PC-3 (cell line): ENCODE results near the gene NEDD4L. TPM values are rescaled to one million over a fixed set of nuclear protein-coding genes. Genes with fewer than 3 reads are reported as not detected.

ENCODE experiments used
- ATAC-seq: fragments of 200-7000 bp; cut with Tn5 transposase; 2 replicates; pipeline ENCODE4 v1.9.1; 2020; ENCODE audit warnings: mild to moderate bottlenecking, moderate library complexity
- BruUV-seq: library from RNA; stranded (reverse); fragments of 400-500 nt; replicated peaks from 2 replicates; lab custom pipeline; 2021; lab: Mats Ljungman, UMichigan
- CTCF ChIA-PET: fragments of 300-600 bp; sonication (Branson Sonifier 250); formaldehyde crosslinking; loops from one replicate; lab custom pipeline; 2022; ENCODE audit warnings: antibody characterized with exemption; lab: Charles Lee
- POLR2A ChIA-PET: fragments of 300-600 bp; sonication (Branson Sonifier 250); formaldehyde crosslinking; loops from one replicate; lab custom pipeline; 2022; ENCODE audit warnings: antibody characterized with exemption; ENCODE audit not compliant: unreplicated experiment; lab: Charles Lee
- DNase-seq: peaks from one replicate; pipeline ENCODE4 v3.0.0-alpha.2; 2015
- H2AFZ ChIP-seq: fragments of 300-600 bp; sonication (generic); 2 replicates; pipeline ENCODE4 v1.6.0; 2016; ENCODE audit warnings: antibody characterized with exemption, low read length
- H3F3A ChIP-seq: fragments of 300-600 bp; sonication (generic); one replicate; pipeline ENCODE4 v1.6.0; 2017; ENCODE audit warnings: antibody characterized with exemption, low read length, control low read depth, mild to moderate bottlenecking; ENCODE audit not compliant: unreplicated experiment
- H3K27ac ChIP-seq: fragments of 300-600 bp; sonication (generic); 2 replicates; pipeline ENCODE4 v1.5.1; 2016; ENCODE audit warnings: mild to moderate bottlenecking, low read length
- H3K27me3 ChIP-seq: fragments of 300-600 bp; sonication (generic); 2 replicates; pipeline ENCODE4 v1.6.1; 2016; ENCODE audit warnings: low read length, mixed read lengths
- H3K36me3 ChIP-seq: fragments of 300-600 bp; sonication (generic); 2 replicates; pipeline ENCODE4 v1.6.1; 2016; ENCODE audit warnings: low read depth, mixed run types, low read length, mixed read lengths
- H3K4me1 ChIP-seq: fragments of 300-600 bp; sonication (generic); 2 replicates; pipeline ENCODE4 v1.5.1; 2016; ENCODE audit warnings: low read length; ENCODE audit not compliant: insufficient read depth
- H3K4me2 ChIP-seq: fragments of 300-600 bp; sonication (generic); 2 replicates; pipeline ENCODE4 v1.6.0; 2016; ENCODE audit warnings: low read length
- H3K4me3 ChIP-seq: fragments of 300-600 bp; sonication (generic); 2 replicates; pipeline ENCODE4 v1.5.1; 2016; ENCODE audit warnings: mild to moderate bottlenecking, low read length, mixed read lengths
- H3K79me2 ChIP-seq: fragments of 300-600 bp; sonication (generic); 2 replicates; pipeline ENCODE4 v1.6.1; 2017; ENCODE audit warnings: low read length, mixed read lengths
- H3K9ac ChIP-seq: fragments of 300-600 bp; sonication (generic); 2 replicates; pipeline ENCODE4 v1.6.0; 2016; ENCODE audit warnings: mild to moderate bottlenecking, low read length
- H3K9me2 ChIP-seq: fragments of 300-600 bp; sonication (generic); replicated peaks from 2 replicates; pipeline ENCODE4 v1.6.1; 2016; ENCODE audit warnings: mixed run types, low read length, mixed read lengths
- H3K9me3 ChIP-seq: fragments of 300-600 bp; sonication (generic); 2 replicates; pipeline ENCODE4 v1.6.1; 2016; ENCODE audit warnings: low read length, mixed read lengths
- H4K20me1 ChIP-seq: fragments of 300-600 bp; sonication (generic); 2 replicates; pipeline ENCODE4 v1.6.1; 2016; ENCODE audit warnings: low read length, mixed read lengths
- EZH2 ChIP-seq: fragments of 300-600 bp; sonication (generic); IDR thresholded peaks from one replicate; pipeline ENCODE4 v1.6.1; 2017; ENCODE audit warnings: antibody characterized with exemption, mild to moderate bottlenecking, low read length; ENCODE audit not compliant: unreplicated experiment
- EZH2phosphoT487 ChIP-seq: fragments of 300-600 bp; sonication (generic); IDR thresholded peaks from 2 replicates; pipeline ENCODE4 v1.6.1; 2018; ENCODE audit warnings: mild to moderate bottlenecking, antibody characterized with exemption, low read length, borderline replicate concordance
- intact Hi-C: fragments of 100-400 bp; cut with micrococcal nuclease; formaldehyde crosslinking; loops from 2 replicates; pipeline ENCODE4 v1.9.0; 2023
- total RNA-seq: library from RNA; depleted of rRNA; stranded (reverse); fragments of >200 nt; gene quantifications from 2 replicates; pipeline ENCODE4 v1.2.3, GENCODE V29; 2014
- TF ChIP-seq, protein P1 (sequence below): fragments of 300-600 bp; sonication (generic); conservative IDR thresholded peaks from 2 replicates; pipeline ENCODE4 v1.5.1; 2017; ENCODE audit warnings: antibody characterized with exemption, low read depth, mild to moderate bottlenecking, low read length

Gene NEDD4L
- total RNA-seq, 1 experiment from 2014 or later, result 105 TPM

DNA sequence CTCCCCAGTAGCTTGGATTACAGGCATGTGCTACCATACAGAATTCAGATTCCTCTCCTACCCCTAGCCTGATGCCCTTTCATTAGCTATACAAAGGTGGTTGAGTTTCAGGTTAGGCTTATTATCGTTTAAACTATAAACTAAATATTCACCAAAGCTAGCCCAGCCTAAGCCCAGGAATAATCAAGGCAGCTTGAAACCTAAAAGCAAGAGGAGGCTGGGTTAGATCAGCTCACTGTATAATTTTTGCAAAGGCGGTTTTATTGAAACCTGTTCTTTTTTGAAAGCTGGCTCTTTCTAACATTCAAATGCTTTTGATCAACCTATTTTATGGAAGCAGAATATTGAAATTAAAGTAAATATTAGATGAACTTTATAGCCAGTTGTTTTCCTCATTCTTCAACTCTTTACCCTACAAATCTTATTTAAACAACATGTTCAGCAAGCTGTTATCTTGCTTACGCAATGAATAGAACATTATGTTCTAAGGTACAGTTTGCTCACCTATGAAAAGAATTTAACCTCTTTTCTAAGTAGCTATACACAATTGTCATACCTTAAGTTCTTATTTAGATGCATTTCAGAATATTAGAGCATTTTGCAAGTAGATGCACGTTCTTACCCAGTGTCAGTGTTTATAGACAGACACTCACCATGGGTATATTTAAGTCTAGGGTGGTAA lies 241.6 kb downstream of the NEDD4L start:
- no peak overlapping the region for H3K4me2 ChIP-seq
- POLR2A ChIA-PET, result interaction anchor here (0.6 to 0.7 kb wide), 2 partner anchors 63 to 1615 kb away, joined by 3 to 6 read pairs; no protein-coding TSS in a partner anchor
- intact Hi-C loops, result loop anchor here (5.0 kb wide), 1 partner anchor 63 kb away; no protein-coding TSS in a partner anchor
- H3K27ac ChIP-seq, result no peak overlapping the region
- H2AFZ ChIP-seq, result no peak overlapping the region
- no peaks in the 10 kb centered on the region for H3K9me2 ChIP-seq
- no peaks in the 10 kb centered on the region; the same call in 1 of the 2 replicates for H4K20me1 ChIP-seq
- CTCF ChIA-PET, result no interaction called here
- TF ChIP-seq EZH2 (no peak), EZH2phosphoT487 (no peak)
- TF ChIP-seq, protein P1, sequence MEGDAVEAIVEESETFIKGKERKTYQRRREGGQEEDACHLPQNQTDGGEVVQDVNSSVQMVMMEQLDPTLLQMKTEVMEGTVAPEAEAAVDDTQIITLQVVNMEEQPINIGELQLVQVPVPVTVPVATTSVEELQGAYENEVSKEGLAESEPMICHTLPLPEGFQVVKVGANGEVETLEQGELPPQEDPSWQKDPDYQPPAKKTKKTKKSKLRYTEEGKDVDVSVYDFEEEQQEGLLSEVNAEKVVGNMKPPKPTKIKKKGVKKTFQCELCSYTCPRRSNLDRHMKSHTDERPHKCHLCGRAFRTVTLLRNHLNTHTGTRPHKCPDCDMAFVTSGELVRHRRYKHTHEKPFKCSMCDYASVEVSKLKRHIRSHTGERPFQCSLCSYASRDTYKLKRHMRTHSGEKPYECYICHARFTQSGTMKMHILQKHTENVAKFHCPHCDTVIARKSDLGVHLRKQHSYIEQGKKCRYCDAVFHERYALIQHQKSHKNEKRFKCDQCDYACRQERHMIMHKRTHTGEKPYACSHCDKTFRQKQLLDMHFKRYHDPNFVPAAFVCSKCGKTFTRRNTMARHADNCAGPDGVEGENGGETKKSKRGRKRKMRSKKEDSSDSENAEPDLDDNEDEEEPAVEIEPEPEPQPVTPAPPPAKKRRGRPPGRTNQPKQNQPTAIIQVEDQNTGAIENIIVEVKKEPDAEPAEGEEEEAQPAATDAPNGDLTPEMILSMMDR, result no peak
- H3K27me3 ChIP-seq, result no peaks in the 10 kb centered on the region
- no peak for ATAC-seq
- H3K4me1 ChIP-seq, result peaks cover 46% of the 10 kb centered on the region
- H3K4me3 ChIP-seq, result no peak overlapping the region
- no peak overlapping the region for H3K9ac ChIP-seq
- DNase-seq, result no peak
- no TSS peak for BruUV-seq
- no peaks in the 10 kb centered on the region for H3K36me3 ChIP-seq
- no peaks in the 10 kb centered on the region for H3K9me3 ChIP-seq
- no peaks in the 10 kb centered on the region for H3F3A ChIP-seq
- peaks cover 83% of the 10 kb centered on the region for H3K79me2 ChIP-seq

DNA sequence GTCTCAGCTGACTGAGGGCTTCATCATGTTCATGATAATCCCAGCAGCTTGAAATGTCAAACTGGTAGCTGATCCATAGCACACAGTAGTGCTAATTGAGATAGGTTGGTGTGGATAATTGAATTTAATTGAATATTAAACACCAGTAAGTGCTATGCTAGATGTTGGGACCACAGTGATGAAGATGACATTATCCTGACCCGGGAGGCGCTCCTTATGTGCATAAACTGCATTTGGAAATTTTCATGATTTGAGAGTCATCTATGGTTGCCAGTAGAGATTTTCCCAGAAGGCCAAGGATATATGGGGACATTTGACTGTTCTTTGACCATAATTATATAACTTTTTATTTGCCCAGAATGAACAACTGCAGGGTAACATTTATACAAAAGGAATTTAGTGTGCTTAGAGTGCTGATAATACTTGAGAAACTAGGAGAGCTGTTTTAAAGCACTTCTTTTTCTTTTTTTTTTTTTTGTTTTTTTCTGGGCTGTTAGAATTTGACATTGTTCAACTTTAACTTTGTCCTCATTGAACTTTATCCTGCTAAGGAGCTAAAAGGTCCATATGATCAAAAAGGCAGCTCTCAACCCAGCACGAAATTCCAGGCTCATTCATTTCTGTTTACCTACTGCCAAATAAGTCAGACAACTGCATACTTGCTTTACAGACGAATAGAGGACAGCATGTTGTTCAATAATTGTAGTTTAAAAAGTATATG lies 242.8 kb downstream of the NEDD4L start:
- no peak for DNase-seq
- no peak for ATAC-seq
- TF ChIP-seq, protein P1, result no peak
- TF ChIP-seq EZH2 (no peak), EZH2phosphoT487 (no peak)
- Histone ChIP-seq H3F3A (no peaks in the 10 kb centered on the region), H3K79me2 (peaks cover 86% of the 10 kb centered on the region), H3K9me2 (no peaks in the 10 kb centered on the region), H3K4me3 (no peak overlapping the region), H2AFZ (no peak overlapping the region), H3K4me2 (peak overlapping the region; percentile 25; the same call in 1 of the 2 replicates), H3K9me3 (no peaks in the 10 kb centered on the region), H4K20me1 (no peaks in the 10 kb centered on the region; the same call in 1 of the 2 replicates), H3K27me3 (no peaks in the 10 kb centered on the region), H3K27ac (no peak overlapping the region), H3K36me3 (no peaks in the 10 kb centered on the region; the same call in 1 of the 2 replicates), H3K9ac (no peak overlapping the region), H3K4me1 (peaks cover 49% of the 10 kb centered on the region)
- ChIA-PET POLR2A (no interaction called here), CTCF (no interaction called here)
- no TSS peak for BruUV-seq
- intact Hi-C loops, result loop anchor here (5.0 kb wide), 1 partner anchor 64 kb away; no protein-coding TSS in a partner anchor
